Epithelial cell of esophagus (primary cell): ENCODE measurements around the gene ZNF175.

Source experiments
- DNase-seq: peaks from one replicate; pipeline ENCODE4 v3.0.0; 2010; ENCODE audit warnings: low read depth
- H3K4me3 ChIP-seq: 2 replicates; pipeline ENCODE4 v1.5.1; 2011; ENCODE audit warnings: mild to moderate bottlenecking, low read length, control low read depth
- TF ChIP-seq, protein P1 (sequence below): IDR thresholded peaks from 2 replicates; pipeline ENCODE4 v1.5.1; 2011; ENCODE audit warnings: low read depth, mild to moderate bottlenecking, low read length, control low read depth, inconsistent platforms; ENCODE audit not compliant: insufficient read depth; ENCODE audit errors: missing control alignments

Gene ZNF175

DNA sequence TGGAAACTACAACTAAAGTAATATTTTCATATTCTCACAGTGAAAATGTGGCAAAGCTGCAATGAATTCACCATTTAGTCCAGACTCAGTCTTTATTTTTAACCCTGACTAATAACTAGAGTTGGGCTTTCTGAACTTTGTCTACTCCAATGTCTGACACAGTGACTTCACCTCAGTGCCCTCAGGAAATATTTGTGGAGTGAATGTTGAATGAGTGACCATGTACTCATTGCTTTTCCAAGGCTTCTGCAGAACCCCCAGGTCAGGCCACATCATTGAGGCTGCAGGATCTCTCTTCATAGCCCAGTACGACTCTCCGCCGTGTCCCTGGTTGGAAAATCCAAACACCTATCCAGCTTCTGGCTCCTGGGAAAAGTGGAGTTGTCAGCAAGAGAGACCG lies 1.8 kb downstream of the ZNF175 start:
- TF ChIP-seq, protein P1, sequence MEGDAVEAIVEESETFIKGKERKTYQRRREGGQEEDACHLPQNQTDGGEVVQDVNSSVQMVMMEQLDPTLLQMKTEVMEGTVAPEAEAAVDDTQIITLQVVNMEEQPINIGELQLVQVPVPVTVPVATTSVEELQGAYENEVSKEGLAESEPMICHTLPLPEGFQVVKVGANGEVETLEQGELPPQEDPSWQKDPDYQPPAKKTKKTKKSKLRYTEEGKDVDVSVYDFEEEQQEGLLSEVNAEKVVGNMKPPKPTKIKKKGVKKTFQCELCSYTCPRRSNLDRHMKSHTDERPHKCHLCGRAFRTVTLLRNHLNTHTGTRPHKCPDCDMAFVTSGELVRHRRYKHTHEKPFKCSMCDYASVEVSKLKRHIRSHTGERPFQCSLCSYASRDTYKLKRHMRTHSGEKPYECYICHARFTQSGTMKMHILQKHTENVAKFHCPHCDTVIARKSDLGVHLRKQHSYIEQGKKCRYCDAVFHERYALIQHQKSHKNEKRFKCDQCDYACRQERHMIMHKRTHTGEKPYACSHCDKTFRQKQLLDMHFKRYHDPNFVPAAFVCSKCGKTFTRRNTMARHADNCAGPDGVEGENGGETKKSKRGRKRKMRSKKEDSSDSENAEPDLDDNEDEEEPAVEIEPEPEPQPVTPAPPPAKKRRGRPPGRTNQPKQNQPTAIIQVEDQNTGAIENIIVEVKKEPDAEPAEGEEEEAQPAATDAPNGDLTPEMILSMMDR, result no peak
- no peak overlapping the region for H3K4me3 ChIP-seq
- peak; percentile 22 for DNase-seq

- DNase-seq, result no peak
- no peak overlapping the region for H3K4me3 ChIP-seq
- TF ChIP-seq, protein P1, result no peak
These were observed 2.2 kb downstream of the ZNF175 start for GRCh38 chr19:51573331-51573730.

GRCh38 chr19:51576850-51577249 lies 5.8 kb downstream of the ZNF175 start:
- TF ChIP-seq, protein P1, result no peak
- no peak overlapping the region for H3K4me3 ChIP-seq
- no peak for DNase-seq

- TF ChIP-seq, protein P1, result no peak
- H3K4me3 ChIP-seq, result no peak overlapping the region
These were observed 15.1 kb downstream of the ZNF175 start for GRCh38 chr19:51586103-51586728.

DNA sequence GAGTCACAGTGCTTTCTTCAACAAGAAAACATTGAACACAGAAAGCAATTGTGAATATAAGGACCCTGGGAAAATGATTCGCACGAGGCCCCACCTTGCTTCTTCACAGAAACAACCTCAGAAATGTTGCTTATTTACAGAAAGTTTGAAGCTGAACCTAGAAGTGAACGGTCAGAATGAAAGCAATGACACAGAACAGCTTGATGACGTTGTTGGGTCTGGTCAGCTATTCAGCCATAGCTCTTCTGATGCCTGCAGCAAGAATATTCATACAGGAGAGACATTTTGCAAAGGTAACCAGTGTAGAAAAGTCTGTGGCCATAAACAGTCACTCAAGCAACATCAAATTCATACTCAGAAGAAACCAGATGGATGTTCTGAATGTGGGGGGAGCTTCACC lies 15.7 kb downstream of the ZNF175 start:
- TF ChIP-seq, protein P1, result no peak
- no peak overlapping the region for H3K4me3 ChIP-seq
- no peak for DNase-seq

More at GRCh38 chr19:51586103-51586728, 15.1 kb downstream of the ZNF175 start:
- DNase-seq, result no peak

DNA sequence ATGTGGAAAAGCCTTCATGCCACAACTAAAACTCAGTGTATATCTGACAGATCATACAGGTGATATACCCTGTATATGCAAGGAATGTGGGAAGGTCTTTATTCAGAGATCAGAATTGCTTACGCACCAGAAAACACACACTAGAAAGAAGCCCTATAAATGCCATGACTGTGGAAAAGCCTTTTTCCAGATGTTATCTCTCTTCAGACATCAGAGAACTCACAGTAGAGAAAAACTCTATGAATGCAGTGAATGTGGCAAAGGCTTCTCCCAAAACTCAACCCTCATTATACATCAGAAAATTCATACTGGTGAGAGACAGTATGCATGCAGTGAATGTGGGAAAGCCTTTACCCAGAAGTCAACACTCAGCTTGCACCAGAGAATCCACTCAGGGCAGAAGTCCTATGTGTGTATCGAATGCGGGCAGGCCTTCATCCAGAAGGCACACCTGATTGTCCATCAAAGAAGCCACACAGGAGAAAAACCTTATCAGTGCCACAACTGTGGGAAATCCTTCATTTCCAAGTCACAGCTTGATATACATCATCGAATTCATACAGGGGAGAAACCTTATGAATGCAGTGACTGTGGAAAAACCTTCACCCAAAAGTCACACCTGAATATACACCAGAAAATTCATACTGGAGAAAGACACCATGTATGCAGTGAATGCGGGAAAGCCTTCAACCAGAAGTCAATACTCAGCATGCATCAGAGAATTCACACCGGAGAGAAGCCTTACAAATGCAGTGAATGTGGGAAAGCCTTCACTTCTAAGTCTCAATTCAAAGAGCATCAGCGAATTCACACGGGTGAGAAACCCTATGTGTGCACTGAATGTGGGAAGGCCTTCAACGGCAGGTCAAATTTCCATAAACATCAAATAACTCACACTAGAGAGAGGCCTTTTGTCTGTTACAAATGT lies 16.4 kb downstream of the ZNF175 start:
- no peak for DNase-seq
- no peak overlapping the region for H3K4me3 ChIP-seq
- TF ChIP-seq, protein P1, result no peak
